Neural progenitor cell (in vitro differentiated cells): ENCODE measurements around the gene INCA1. TPM values are rescaled to one million over a fixed set of nuclear protein-coding genes. Genes with fewer than 3 reads are reported as not detected.

Experiments
- DNase-seq: peaks from one replicate; pipeline ENCODE4 v3.0.0-alpha.2; 2016; ENCODE audit warnings: low spot score
- H2AFZ ChIP-seq: fragments of 200-600 bp; sonication (generic); replicated peaks from 2 replicates; pipeline ENCODE4 v1.6.1; 2016; ENCODE audit warnings: antibody characterized with exemption
- H3F3A ChIP-seq: fragments of 200-600 bp; sonication (generic); 2 replicates; pipeline ENCODE4 v1.6.1; 2016; ENCODE audit warnings: antibody characterized with exemption, low read depth
- H3K27ac ChIP-seq: fragments of 200-600 bp; sonication (generic); 2 replicates; pipeline ENCODE4 v1.5.1; 2016; ENCODE audit warnings: mild to moderate bottlenecking
- H3K27me3 ChIP-seq: fragments of 200-600 bp; sonication (generic); 2 replicates; pipeline ENCODE4 v1.6.1; 2016; ENCODE audit warnings: mild to moderate bottlenecking, moderate library complexity
- H3K36me3 ChIP-seq: fragments of 200-600 bp; sonication (generic); 2 replicates; pipeline ENCODE4 v1.5.1; 2016
- H3K4me1 ChIP-seq: fragments of 200-600 bp; sonication (generic); 2 replicates; pipeline ENCODE4 v1.6.1; 2016; ENCODE audit warnings: mixed run types
- H3K4me2 ChIP-seq: fragments of 200-600 bp; sonication (generic); 2 replicates; pipeline ENCODE4 v1.6.1; 2016
- H3K4me3 ChIP-seq: fragments of 200-600 bp; sonication (generic); 2 replicates; pipeline ENCODE4 v1.5.1; 2016
- H3K79me2 ChIP-seq: fragments of 200-600 bp; sonication (generic); 2 replicates; pipeline ENCODE4 v1.6.1; 2016; ENCODE audit warnings: low read depth
- H3K9ac ChIP-seq: fragments of 200-600 bp; sonication (generic); 2 replicates; pipeline ENCODE4 v1.6.1; 2016
- H3K9me3 ChIP-seq: fragments of 200-600 bp; sonication (generic); 2 replicates; pipeline ENCODE4 v1.5.1; 2016; ENCODE audit warnings: low read depth
- H4K20me1 ChIP-seq: fragments of 200-600 bp; sonication (generic); 2 replicates; pipeline ENCODE4 v1.6.1; 2016; ENCODE audit warnings: low read depth
- H3K27ac Mint-ChIP-seq: 3 replicates; pipeline ENCODE4 v1.8.0; 2021; ENCODE audit warnings: mixed read lengths
- H3K27me3 Mint-ChIP-seq: 2 replicates; pipeline ENCODE4 v1.8.0; 2022; ENCODE audit warnings: low read depth, mild to moderate bottlenecking, inconsistent platforms, moderate library complexity, mixed read lengths; ENCODE audit not compliant: insufficient read depth
- H3K36me3 Mint-ChIP-seq: 3 replicates; pipeline ENCODE4 v1.8.0; 2021; ENCODE audit warnings: mixed read lengths
- H3K4me1 Mint-ChIP-seq: 3 replicates; pipeline ENCODE4 v1.8.0; 2021; ENCODE audit warnings: mixed read lengths
- H3K4me3 Mint-ChIP-seq: 3 replicates; pipeline ENCODE4 v1.8.0; 2021; ENCODE audit warnings: mild to moderate bottlenecking, moderate library complexity, mixed read lengths
- H3K9me3 Mint-ChIP-seq: 3 replicates; pipeline ENCODE4 v1.8.0; 2020; ENCODE audit warnings: mixed read lengths
- CTCF ChIP-seq: fragments of 200-600 bp; sonication (generic); IDR thresholded peaks from 2 replicates; pipeline ENCODE4 v1.5.1; 2017; ENCODE audit warnings: antibody characterized with exemption, mild to moderate bottlenecking
- EZH2 ChIP-seq: fragments of 200-600 bp; sonication (generic); IDR thresholded peaks from 2 replicates; pipeline ENCODE4 v1.6.1; 2017; ENCODE audit warnings: antibody characterized with exemption, mild to moderate bottlenecking, moderate library complexity
- EZH2phosphoT487 ChIP-seq: fragments of 200-600 bp; sonication (generic); IDR thresholded peaks from 2 replicates; pipeline ENCODE4 v1.6.1; 2017; ENCODE audit warnings: antibody characterized with exemption
- total RNA-seq: library from RNA; depleted of rRNA; stranded (reverse); fragments of >200 nt; gene quantifications from 2 replicates; pipeline ENCODE4 v1.2.3, GENCODE V29; 2015; ENCODE audit warnings: low replicate concordance

The INCA1 gene
- total RNA-seq, 1 donor from 2014 or later = 0.52 TPM

GRCh38 chr17:5000237-5000639 is 2.9 kb upstream of the INCA1 start:
- Mint-ChIP-seq H3K9me3 (no peaks in the 10 kb centered on the region), H3K4me3 (peak overlapping the region; percentile 58), H3K27me3 (peaks cover 9% of the 10 kb centered on the region), H3K4me1 (peaks cover 10% of the 10 kb centered on the region), H3K36me3 (peaks cover 34% of the 10 kb centered on the region), H3K27ac (no peak overlapping the region)
- no peaks in the 10 kb centered on the region for H3K9me3 ChIP-seq
- peaks cover 18% of the 10 kb centered on the region for H4K20me1 ChIP-seq
- no peak overlapping the region for H3K4me3 ChIP-seq
- no peak for TF ChIP-seq EZH2
- no peak for TF ChIP-seq CTCF
- TF ChIP-seq EZH2phosphoT487 = no peak
- no peaks in the 10 kb centered on the region for H3F3A ChIP-seq
- peaks cover 21% of the 10 kb centered on the region for H3K27me3 ChIP-seq
- H3K79me2 ChIP-seq = peaks cover 23% of the 10 kb centered on the region
- no peak overlapping the region for H3K9ac ChIP-seq
- no peak for DNase-seq
- H3K36me3 ChIP-seq = peaks cover 4% of the 10 kb centered on the region
- no peak overlapping the region for H2AFZ ChIP-seq
- H3K4me2 ChIP-seq = no peak overlapping the region
- peaks cover 16% of the 10 kb centered on the region for H3K4me1 ChIP-seq
- H3K27ac ChIP-seq = no peak overlapping the region

- Histone ChIP-seq H2AFZ (no peak overlapping the region), H3K36me3 (peaks cover 4% of the 10 kb centered on the region), H3K27me3 (peaks cover 26% of the 10 kb centered on the region), H3K9ac (no peak overlapping the region), H3K79me2 (peaks cover 23% of the 10 kb centered on the region), H3F3A (no peaks in the 10 kb centered on the region), H3K4me1 (peaks cover 16% of the 10 kb centered on the region), H4K20me1 (peaks cover 18% of the 10 kb centered on the region), H3K27ac (no peak overlapping the region), H3K4me3 (peak overlapping the region; percentile 92), H3K9me3 (no peaks in the 10 kb centered on the region), H3K4me2 (peak overlapping the region; percentile 93)
- no peak for TF ChIP-seq CTCF
- no peak for TF ChIP-seq EZH2
- no peak for TF ChIP-seq EZH2phosphoT487
- DNase-seq = no peak
- Mint-ChIP-seq H3K27ac (no peak overlapping the region), H3K4me3 (peak overlapping the region; percentile 91), H3K9me3 (no peaks in the 10 kb centered on the region), H3K4me1 (peaks cover 10% of the 10 kb centered on the region), H3K27me3 (peaks cover 9% of the 10 kb centered on the region), H3K36me3 (peaks cover 27% of the 10 kb centered on the region)
These were observed 2.2 kb upstream of the INCA1 start for GRCh38 chr17:4999430-5000093.

GRCh38 chr17:4998732-4999429 is 1.6 kb upstream of the INCA1 start:
- H2AFZ ChIP-seq = peak overlapping the region; percentile 84
- Mint-ChIP-seq H3K4me3 (peak overlapping the region; percentile 91), H3K4me1 (peaks cover 10% of the 10 kb centered on the region)

More at GRCh38 chr17:4998732-4999429, 1.6 kb upstream of the INCA1 start:
- Histone ChIP-seq H3K9ac (peak overlapping the region; percentile 20), H3K9me3 (no peaks in the 10 kb centered on the region), H3K4me3 (peak overlapping the region; percentile 92), H3K79me2 (peaks cover 23% of the 10 kb centered on the region), H3K4me2 (peak overlapping the region; percentile 93), H3K27me3 (peaks cover 32% of the 10 kb centered on the region), H3F3A (no peaks in the 10 kb centered on the region), H3K27ac (no peak overlapping the region), H3K36me3 (peaks cover 2% of the 10 kb centered on the region), H4K20me1 (peaks cover 18% of the 10 kb centered on the region), H3K4me1 (peaks cover 16% of the 10 kb centered on the region)
- Mint-ChIP-seq H3K9me3 (no peaks in the 10 kb centered on the region), H3K27ac (no peak overlapping the region), H3K27me3 (peaks cover 9% of the 10 kb centered on the region), H3K36me3 (peaks cover 21% of the 10 kb centered on the region)
- peak; percentile 43 for DNase-seq
- no peak for TF ChIP-seq EZH2phosphoT487
- TF ChIP-seq CTCF = no peak
- TF ChIP-seq EZH2 = no peak
